ENCODE measurements around the gene BLTP1. TPM values are rescaled to one million over a fixed set of nuclear protein-coding genes. Genes with fewer than 3 reads are reported as not detected.
A peak's percentile ranks its signal among the peaks of the same experiment; 100 is the strongest.

Gene BLTP1
- total RNA-seq, 1 donor, result 121 TPM

DNA sequence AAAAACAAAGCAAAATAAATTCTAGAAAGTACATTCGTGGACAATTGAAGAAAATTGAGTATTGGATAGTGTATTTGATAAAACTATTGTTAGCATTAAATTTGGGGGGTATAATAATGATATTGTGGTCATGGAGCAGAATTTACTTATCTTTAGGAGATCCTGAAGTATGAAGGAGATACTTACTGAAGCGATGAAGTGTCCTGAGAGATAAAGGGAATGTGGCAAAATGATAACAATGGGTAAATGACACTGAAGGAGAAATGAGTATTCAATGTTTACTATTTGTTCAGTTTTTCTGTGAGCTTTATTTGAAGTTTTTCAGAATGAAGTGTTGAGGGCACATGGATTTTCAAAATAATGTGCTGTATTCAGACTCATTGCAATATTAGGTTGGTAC is 30.0 kb upstream of the BLTP1 start:
- TF ChIP-seq CTCF (IDR thresholded peaks at IDR 0.05; ENCODE audit: extremely low read depth, low read depth, low read length), result no peak
- Histone ChIP-seq H3K27me3 (ENCODE audit: insufficient read depth, low read length) (no peaks in the 10 kb centered on the region), H3K4me2 (ENCODE audit: insufficient read depth, low read length) (no peak overlapping the region), H3K79me2 (ENCODE audit: insufficient read depth, low read length) (no peaks in the 10 kb centered on the region), H3K9me3 (ENCODE audit: low read depth, low read length) (no peaks in the 10 kb centered on the region), H3K4me3 (ENCODE audit: insufficient read depth, low read length) (no peak overlapping the region), H2AFZ (ENCODE audit: low read length) (no peak overlapping the region), H3K36me3 (ENCODE audit: insufficient read depth, low read length) (no peaks in the 10 kb centered on the region), H3K4me1 (ENCODE audit: insufficient read depth, low read length) (no peaks in the 10 kb centered on the region), H4K20me1 (ENCODE audit: insufficient read depth, low read length) (no peaks in the 10 kb centered on the region), H3K27ac (ENCODE audit: low read depth, low read length) (no peak overlapping the region)
- DNase-seq (ENCODE audit: insufficient read length, low spot score, missing footprints), result no peak

DNA sequence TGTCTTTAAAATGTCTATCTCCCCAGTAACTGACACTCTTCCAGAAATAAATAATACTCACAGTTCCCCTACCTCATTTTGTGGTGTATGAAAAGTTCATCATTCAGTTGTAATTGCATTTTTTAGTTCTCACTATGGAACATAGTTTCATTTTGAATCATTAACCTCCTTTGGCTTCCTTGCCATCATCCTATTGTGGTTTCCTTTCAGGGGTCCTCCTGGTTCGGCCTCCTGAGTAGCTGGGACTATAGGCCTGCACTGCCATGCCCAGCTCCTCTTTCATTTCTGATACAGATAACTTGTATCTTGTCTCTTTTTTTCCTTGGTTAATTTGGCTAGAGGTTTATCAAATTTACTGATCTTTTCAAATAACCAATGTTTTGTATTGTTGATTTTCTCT is 23.1 kb upstream of the BLTP1 start:
- Histone ChIP-seq H3K4me2 (ENCODE audit: insufficient read depth, low read length) (no peak overlapping the region), H2AFZ (ENCODE audit: low read length) (no peak overlapping the region)
- TF ChIP-seq CTCF (IDR thresholded peaks at IDR 0.05; ENCODE audit: extremely low read depth, low read depth, low read length), result no peak

DNA sequence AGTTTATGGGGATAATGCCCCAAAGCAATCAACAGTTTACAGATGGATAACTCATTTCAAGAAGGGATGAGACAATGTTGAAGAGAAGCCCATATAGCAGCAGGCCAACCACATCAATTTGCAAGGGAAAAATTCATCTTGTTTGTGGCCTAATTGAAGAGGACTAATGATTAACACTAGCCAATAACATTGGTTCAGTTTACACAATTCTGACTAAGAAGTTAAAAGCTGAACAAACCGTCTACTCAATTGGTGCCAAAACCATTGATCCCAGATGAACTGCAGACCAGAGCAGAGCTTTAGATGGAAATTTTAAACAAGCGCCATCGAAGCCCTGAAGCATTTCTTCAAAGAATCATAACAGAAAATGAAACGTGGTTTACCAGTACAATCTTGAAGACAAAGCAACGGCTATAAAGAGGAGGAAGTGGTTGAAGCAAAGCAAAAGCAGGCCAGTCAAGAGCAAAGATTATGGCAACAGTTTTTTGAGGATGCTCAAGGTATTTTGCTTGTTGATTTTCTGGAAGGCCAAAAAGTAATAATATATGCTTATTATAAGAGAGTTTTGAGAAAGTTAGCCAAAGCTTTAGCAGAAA is 20.5 kb upstream of the BLTP1 start:
- no peak overlapping the region for H3K4me3 ChIP-seq (ENCODE audit: insufficient read depth, low read length)
- H3K79me2 ChIP-seq (ENCODE audit: insufficient read depth, low read length), result no peaks in the 10 kb centered on the region
- DNase-seq (ENCODE audit: insufficient read length, low spot score, missing footprints), result no peak
- H3K9me3 ChIP-seq (ENCODE audit: low read depth, low read length), result no peaks in the 10 kb centered on the region
- no peak for TF ChIP-seq CTCF (IDR thresholded peaks at IDR 0.05; ENCODE audit: extremely low read depth, low read depth, low read length)
- no peak overlapping the region for H3K4me2 ChIP-seq (ENCODE audit: insufficient read depth, low read length)
- no peaks in the 10 kb centered on the region for H3K4me1 ChIP-seq (ENCODE audit: insufficient read depth, low read length)
- no peaks in the 10 kb centered on the region for H4K20me1 ChIP-seq (ENCODE audit: insufficient read depth, low read length)
- H2AFZ ChIP-seq (ENCODE audit: low read length), result peak overlapping the region; percentile 35
- no peak overlapping the region for H3K27ac ChIP-seq (ENCODE audit: low read depth, low read length)
- no peaks in the 10 kb centered on the region for H3K36me3 ChIP-seq (ENCODE audit: insufficient read depth, low read length)
- no peaks in the 10 kb centered on the region for H3K27me3 ChIP-seq (ENCODE audit: insufficient read depth, low read length)

More for the DNA sequence above, 23.1 kb upstream of the BLTP1 start:
- no peak overlapping the region for H3K4me3 ChIP-seq (ENCODE audit: insufficient read depth, low read length)
- H3K27me3 ChIP-seq (ENCODE audit: insufficient read depth, low read length), result no peaks in the 10 kb centered on the region
- H4K20me1 ChIP-seq (ENCODE audit: insufficient read depth, low read length), result no peaks in the 10 kb centered on the region
- DNase-seq (ENCODE audit: insufficient read length, low spot score, missing footprints), result no peak
- no peaks in the 10 kb centered on the region for H3K36me3 ChIP-seq (ENCODE audit: insufficient read depth, low read length)
- no peaks in the 10 kb centered on the region for H3K79me2 ChIP-seq (ENCODE audit: insufficient read depth, low read length)
- no peaks in the 10 kb centered on the region for H3K4me1 ChIP-seq (ENCODE audit: insufficient read depth, low read length)
- H3K27ac ChIP-seq (ENCODE audit: low read depth, low read length), result no peak overlapping the region
- no peaks in the 10 kb centered on the region for H3K9me3 ChIP-seq (ENCODE audit: low read depth, low read length)

DNA sequence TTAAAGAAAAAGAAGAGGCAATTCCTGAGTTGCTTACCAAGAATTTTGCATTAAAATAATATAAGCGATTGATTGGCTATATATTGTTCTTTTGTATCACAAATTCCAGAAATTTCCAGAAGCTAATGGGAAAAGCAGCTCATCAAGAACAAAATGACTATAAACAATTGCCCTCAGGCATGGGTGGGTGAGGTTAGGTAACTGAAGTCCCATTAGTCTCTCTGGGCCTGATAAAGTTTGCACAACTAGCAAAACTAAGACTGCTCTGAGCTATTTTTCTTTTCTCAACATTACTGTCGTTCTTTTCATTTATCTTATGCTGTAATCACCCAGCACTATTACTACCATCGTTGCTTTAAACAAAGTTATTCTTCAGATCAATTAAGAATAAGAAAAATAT is 19.2 kb upstream of the BLTP1 start:
- H3K79me2 ChIP-seq (ENCODE audit: insufficient read depth, low read length), result no peaks in the 10 kb centered on the region
- no peak overlapping the region for H3K27ac ChIP-seq (ENCODE audit: low read depth, low read length)
- no peak for TF ChIP-seq CTCF (IDR thresholded peaks at IDR 0.05; ENCODE audit: extremely low read depth, low read depth, low read length)
- H3K36me3 ChIP-seq (ENCODE audit: insufficient read depth, low read length), result no peaks in the 10 kb centered on the region
- no peak overlapping the region for H2AFZ ChIP-seq (ENCODE audit: low read length)
- DNase-seq (ENCODE audit: insufficient read length, low spot score, missing footprints), result no peak
- no peaks in the 10 kb centered on the region for H3K27me3 ChIP-seq (ENCODE audit: insufficient read depth, low read length)
- H3K9me3 ChIP-seq (ENCODE audit: low read depth, low read length), result no peaks in the 10 kb centered on the region
- H3K4me2 ChIP-seq (ENCODE audit: insufficient read depth, low read length), result no peak overlapping the region
- no peaks in the 10 kb centered on the region for H4K20me1 ChIP-seq (ENCODE audit: insufficient read depth, low read length)
- no peaks in the 10 kb centered on the region for H3K4me1 ChIP-seq (ENCODE audit: insufficient read depth, low read length)
- H3K4me3 ChIP-seq (ENCODE audit: insufficient read depth, low read length), result no peak overlapping the region
